H9 (cell line): Measurements from ENCODE around the gene GAS2L2. TPM values are rescaled to one million over a fixed set of nuclear protein-coding genes. Genes with fewer than 3 reads are reported as not detected.

Source experiments
- DNase-seq: peaks from one replicate; pipeline ENCODE4 v3.0.0-alpha.2; 2017
- H2AFZ ChIP-seq: one replicate; pipeline ENCODE4 v1.6.1; 2013; ENCODE audit warnings: mild to moderate bottlenecking, low read length, control low read depth, moderate library complexity
- H2AK5ac ChIP-seq: 2 replicates; pipeline ENCODE4 v1.6.1; 2013; ENCODE audit warnings: low read length, control low read depth, mixed read lengths; ENCODE audit not compliant: insufficient read length
- H2BK120ac ChIP-seq: one replicate; pipeline ENCODE4 v1.6.1; 2013; ENCODE audit warnings: low read depth, mild to moderate bottlenecking, low read length, control low read depth, inconsistent platforms; ENCODE audit not compliant: poor library complexity, severe bottlenecking
- H2BK12ac ChIP-seq: 2 replicates; pipeline ENCODE4 v1.6.1; 2013; ENCODE audit warnings: low read length, control low read depth, mixed read lengths, low read depth; ENCODE audit not compliant: insufficient read length
- H2BK15ac ChIP-seq: 2 replicates; pipeline ENCODE4 v1.6.1; 2013; ENCODE audit warnings: low read depth, low read length, control low read depth
- H2BK20ac ChIP-seq: one replicate; pipeline ENCODE4 v1.6.1; 2013; ENCODE audit warnings: low read depth, mild to moderate bottlenecking, low read length, control low read depth, inconsistent platforms; ENCODE audit not compliant: poor library complexity, severe bottlenecking
- H2BK5ac ChIP-seq: 2 replicates; pipeline ENCODE4 v1.6.1; 2013; ENCODE audit warnings: low read length, control low read depth, mixed read lengths; ENCODE audit not compliant: insufficient read length
- H3K14ac ChIP-seq: 2 replicates; pipeline ENCODE4 v1.6.1; 2013; ENCODE audit warnings: low read length, control low read depth; ENCODE audit not compliant: insufficient read depth
- H3K18ac ChIP-seq: 2 replicates; pipeline ENCODE4 v1.6.1; 2013; ENCODE audit warnings: low read depth, mild to moderate bottlenecking, mixed read lengths, low read length, control low read depth; ENCODE audit not compliant: insufficient read length
- H3K23ac ChIP-seq: 2 replicates; pipeline ENCODE4 v1.6.1; 2013; ENCODE audit warnings: low read length, control low read depth, mixed read lengths, low read depth; ENCODE audit not compliant: insufficient read length
- H3K23me2 ChIP-seq: 2 replicates; pipeline ENCODE4 v1.6.1; 2013; ENCODE audit warnings: low read depth, mild to moderate bottlenecking, mixed read lengths, low read length, control low read depth; ENCODE audit not compliant: insufficient read length, poor library complexity, severe bottlenecking
- H3K27ac ChIP-seq: 2 replicates; pipeline ENCODE4 v1.5.1; 2013; ENCODE audit warnings: low read length, control low read depth, mixed read lengths, low read depth; ENCODE audit not compliant: insufficient read length
- H3K27me3 ChIP-seq: 2 replicates; pipeline ENCODE4 v1.6.1; 2013; ENCODE audit warnings: low read length, control low read depth, inconsistent platforms; ENCODE audit not compliant: insufficient read depth
- H3K4ac ChIP-seq: 2 replicates; pipeline ENCODE4 v1.6.1; 2013; ENCODE audit warnings: low read depth, mild to moderate bottlenecking, control low read depth, inconsistent platforms, low read length, moderate library complexity
- H3K4me1 ChIP-seq: 2 replicates; pipeline ENCODE4 v1.6.1; 2013; ENCODE audit warnings: low read length, control low read depth, inconsistent platforms; ENCODE audit not compliant: insufficient read depth
- H3K4me2 ChIP-seq: 2 replicates; pipeline ENCODE4 v1.6.1; 2013; ENCODE audit warnings: low read length, control low read depth, mixed read lengths; ENCODE audit not compliant: insufficient read length, insufficient read depth
- H3K56ac ChIP-seq: 2 replicates; pipeline ENCODE4 v1.6.1; 2013; ENCODE audit warnings: low read depth, mild to moderate bottlenecking, mixed read lengths, low read length, control low read depth; ENCODE audit not compliant: insufficient read length
- H3K79me1 ChIP-seq: 2 replicates; pipeline ENCODE4 v1.6.1; 2013; ENCODE audit warnings: low read depth, mild to moderate bottlenecking, moderate library complexity, low read length, control low read depth, inconsistent platforms; ENCODE audit not compliant: insufficient read depth, poor library complexity, severe bottlenecking
- H3K79me2 ChIP-seq: 2 replicates; pipeline ENCODE4 v1.6.1; 2013; ENCODE audit warnings: low read length, control low read depth, inconsistent platforms; ENCODE audit not compliant: insufficient read depth
- H3K9ac ChIP-seq: 2 replicates; pipeline ENCODE4 v1.6.1; 2013; ENCODE audit warnings: low read length, control low read depth, mixed read lengths; ENCODE audit not compliant: insufficient read length; ENCODE audit errors: extremely low read depth
- H3K9me3 ChIP-seq: one replicate; pipeline ENCODE4 v1.6.1; 2013; ENCODE audit warnings: low read depth, low read length, inconsistent platforms; ENCODE audit not compliant: control insufficient read depth
- H3T11ph ChIP-seq: one replicate; pipeline ENCODE4 v1.6.1; 2013; ENCODE audit warnings: mild to moderate bottlenecking, low read length, control low read depth, inconsistent platforms
- H4K20me1 ChIP-seq: one replicate; pipeline ENCODE4 v1.6.1; 2013; ENCODE audit not compliant: control insufficient read depth, insufficient read length, insufficient read depth
- H4K5ac ChIP-seq: 2 replicates; pipeline ENCODE4 v1.6.1; 2013; ENCODE audit warnings: low read depth, mild to moderate bottlenecking, mixed read lengths, low read length, control low read depth; ENCODE audit not compliant: insufficient read length
- H4K8ac ChIP-seq: replicated peaks from 2 replicates; pipeline ENCODE4 v1.6.1; 2013; ENCODE audit warnings: low read length, control low read depth, mixed read lengths, low read depth; ENCODE audit not compliant: insufficient read length
- H4K91ac ChIP-seq: 2 replicates; pipeline ENCODE4 v1.6.1; 2013; ENCODE audit warnings: low read depth, mild to moderate bottlenecking, moderate library complexity, mixed read lengths, low read length, control low read depth; ENCODE audit not compliant: insufficient read length
- H3K27ac Mint-ChIP-seq, 3 experiments: 2 replicates in 2 of 3; 3 replicates in 1 of 3; pipeline ENCODE4 v1.8.0; 2020 to 2021; ENCODE audit warnings: mixed read lengths in 3 of 3, mild to moderate bottlenecking in 1 of 3, moderate library complexity in 1 of 3
- H3K27me3 Mint-ChIP-seq: 2 replicates; pipeline ENCODE4 v1.8.0; 2021; ENCODE audit warnings: low read depth, mild to moderate bottlenecking, moderate library complexity, mixed read lengths
- H3K36me3 Mint-ChIP-seq, 3 experiments: 2 replicates in 2 of 3; 3 replicates in 1 of 3; pipeline ENCODE4 v1.8.0; 2020 to 2021; ENCODE audit warnings: low read depth in 3 of 3, mixed read lengths in 3 of 3; ENCODE audit not compliant: insufficient read depth in 1 of 3
- H3K4me1 Mint-ChIP-seq, 2 experiments: 2 replicates each; pipeline ENCODE4 v1.8.0; 2020; ENCODE audit warnings: mixed read lengths in 2 of 2
- H3K4me3 Mint-ChIP-seq, 2 experiments: 2 replicates in 1 of 2; 3 replicates in 1 of 2; pipeline ENCODE4 v1.8.0; 2020 to 2021; ENCODE audit warnings: mild to moderate bottlenecking in 2 of 2, mixed read lengths in 2 of 2, moderate library complexity in 1 of 2
- H3K9me3 Mint-ChIP-seq, 2 experiments: 2 replicates in 1 of 2; 3 replicates in 1 of 2; pipeline ENCODE4 v1.8.0; 2020; ENCODE audit warnings: mild to moderate bottlenecking in 2 of 2, mixed read lengths in 2 of 2, moderate library complexity in 1 of 2
- CTCF ChIP-seq: fragments of 200-600 bp; sonication (generic); conservative IDR thresholded peaks from 3 replicates; pipeline ENCODE4 v1.8.0; 2021; ENCODE audit warnings: antibody characterized with exemption, mild to moderate bottlenecking
- WGBS: extraction: QIAGEN DNeasy Blood & Tissue Kit; methylation state at CpG from one replicate; pipeline ENCODE4 v1.1.7; 2013; ENCODE audit warnings: missing lambda C conversion rate, low lambda C conversion rate, mixed read lengths; ENCODE audit not compliant: insufficient read length; ENCODE audit errors: extremely low coverage; 5-methylcytosine and 5-hydroxymethylcytosine counted together
- total RNA-seq: library from RNA; stranded (reverse); gene quantifications from 2 replicates; pipeline ENCODE4 v1.2.1, GENCODE V29; 2021

GAS2L2 gene
- total RNA-seq, 1 experiment from 2014 or later = not detected

- Mint-ChIP-seq H3K9me3 (no peaks in the 10 kb centered on the region), H3K4me1 (peaks cover 0 to 10% of the 10 kb centered on the region in 2 experiments; a peak in 1 of 4 replicates), H3K36me3 (no peaks in the 10 kb centered on the region), H3K27me3 (peaks cover 53% of the 10 kb centered on the region), H3K4me3 (peak overlapping the region in 1 of 2 experiments; percentile 32; a peak in 1 of 5 replicates), H3K27ac (no peak overlapping the region)
- Histone ChIP-seq H3K9ac (no peak overlapping the region), H3K4me1 (no peaks in the 10 kb centered on the region), H3K79me2 (no peaks in the 10 kb centered on the region), H3K79me1 (no peaks in the 10 kb centered on the region), H4K5ac (no peak overlapping the region), H4K20me1 (no peaks in the 10 kb centered on the region), H4K8ac (no peak overlapping the region), H2BK5ac (no peak overlapping the region), H3K4me2 (no peak overlapping the region), H3K27me3 (no peaks in the 10 kb centered on the region; the same call in 1 of the 2 replicates), H3K23me2 (no peaks in the 10 kb centered on the region), H2AK5ac (no peak overlapping the region), H3K23ac (no peak overlapping the region), H3K56ac (no peak overlapping the region), H3K18ac (no peak overlapping the region), H3K27ac (no peak overlapping the region), H2BK120ac (no peak overlapping the region), H2BK12ac (no peak overlapping the region), H3K14ac (no peak overlapping the region), H3T11ph (no peak overlapping the region), H2AFZ (no peak overlapping the region), H4K91ac (no peak overlapping the region), H2BK15ac (no peak overlapping the region), H2BK20ac (no peak overlapping the region), H3K4ac (no peak overlapping the region), H3K9me3 (no peaks in the 10 kb centered on the region)
- WGBS = no CpG with 5 or more reads among the region's 3 CpGs
- peak; percentile 21 for DNase-seq
- no peak for TF ChIP-seq CTCF
These were observed 33.9 kb upstream of the GAS2L2 start for GRCh38 chr17:35786941-35787432.
